Measurements from ENCODE around the gene INSL4. TPM values are rescaled to one million over a fixed set of nuclear protein-coding genes. Genes with fewer than 3 reads are reported as not detected.

The INSL4 gene
- total and polyA plus RNA-seq, 2 of the 8 experiments (the other 6 are each of a cell fraction or from before 2014, with no cell fraction given), result not detected

DNA sequence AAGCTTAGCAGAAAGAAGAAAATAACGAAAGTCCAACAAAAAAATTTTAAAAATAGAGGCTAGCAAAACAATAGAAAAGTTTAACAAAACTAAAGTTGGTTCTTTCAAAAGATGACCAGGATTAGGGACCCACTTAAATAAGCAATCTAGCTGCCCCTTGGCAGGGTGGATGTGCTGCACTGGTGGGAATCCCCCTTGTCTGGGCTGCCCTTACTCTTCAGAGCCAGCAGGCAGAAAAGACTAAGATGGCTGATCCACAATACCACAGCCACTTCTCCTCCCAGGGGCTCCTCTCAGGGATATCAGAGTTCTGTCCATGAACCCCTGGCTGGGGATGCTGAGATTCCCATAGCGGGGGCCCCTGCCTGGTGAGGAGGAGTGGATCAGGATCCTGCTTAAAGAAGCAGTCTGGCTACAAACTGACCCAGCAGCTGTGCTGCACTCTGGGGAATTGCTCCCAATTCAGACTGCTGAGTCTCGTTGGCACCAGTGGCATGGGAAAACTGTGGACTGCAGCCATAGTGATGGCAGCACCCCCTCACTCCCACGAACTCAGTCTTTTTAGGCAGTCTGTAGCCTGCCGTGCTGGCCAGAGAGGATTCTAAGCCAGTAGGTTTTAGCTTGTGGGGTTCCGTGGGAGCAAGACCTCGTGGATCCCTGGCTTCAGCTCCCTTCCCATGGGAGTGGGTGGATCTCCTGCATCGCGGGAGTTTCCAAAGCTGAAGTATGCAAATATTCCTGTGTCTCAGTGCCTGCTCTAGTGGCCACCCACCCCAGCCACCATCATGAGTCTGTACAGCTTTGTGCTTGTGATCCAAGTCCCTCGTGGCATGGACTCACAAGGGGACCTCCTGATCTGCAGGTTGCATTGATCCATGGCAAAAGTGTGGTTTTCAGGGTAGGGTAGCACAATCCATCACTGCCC lies 42.9 kb upstream of the INSL4 start (continued):
- TF ChIP-seq, protein P1, sequence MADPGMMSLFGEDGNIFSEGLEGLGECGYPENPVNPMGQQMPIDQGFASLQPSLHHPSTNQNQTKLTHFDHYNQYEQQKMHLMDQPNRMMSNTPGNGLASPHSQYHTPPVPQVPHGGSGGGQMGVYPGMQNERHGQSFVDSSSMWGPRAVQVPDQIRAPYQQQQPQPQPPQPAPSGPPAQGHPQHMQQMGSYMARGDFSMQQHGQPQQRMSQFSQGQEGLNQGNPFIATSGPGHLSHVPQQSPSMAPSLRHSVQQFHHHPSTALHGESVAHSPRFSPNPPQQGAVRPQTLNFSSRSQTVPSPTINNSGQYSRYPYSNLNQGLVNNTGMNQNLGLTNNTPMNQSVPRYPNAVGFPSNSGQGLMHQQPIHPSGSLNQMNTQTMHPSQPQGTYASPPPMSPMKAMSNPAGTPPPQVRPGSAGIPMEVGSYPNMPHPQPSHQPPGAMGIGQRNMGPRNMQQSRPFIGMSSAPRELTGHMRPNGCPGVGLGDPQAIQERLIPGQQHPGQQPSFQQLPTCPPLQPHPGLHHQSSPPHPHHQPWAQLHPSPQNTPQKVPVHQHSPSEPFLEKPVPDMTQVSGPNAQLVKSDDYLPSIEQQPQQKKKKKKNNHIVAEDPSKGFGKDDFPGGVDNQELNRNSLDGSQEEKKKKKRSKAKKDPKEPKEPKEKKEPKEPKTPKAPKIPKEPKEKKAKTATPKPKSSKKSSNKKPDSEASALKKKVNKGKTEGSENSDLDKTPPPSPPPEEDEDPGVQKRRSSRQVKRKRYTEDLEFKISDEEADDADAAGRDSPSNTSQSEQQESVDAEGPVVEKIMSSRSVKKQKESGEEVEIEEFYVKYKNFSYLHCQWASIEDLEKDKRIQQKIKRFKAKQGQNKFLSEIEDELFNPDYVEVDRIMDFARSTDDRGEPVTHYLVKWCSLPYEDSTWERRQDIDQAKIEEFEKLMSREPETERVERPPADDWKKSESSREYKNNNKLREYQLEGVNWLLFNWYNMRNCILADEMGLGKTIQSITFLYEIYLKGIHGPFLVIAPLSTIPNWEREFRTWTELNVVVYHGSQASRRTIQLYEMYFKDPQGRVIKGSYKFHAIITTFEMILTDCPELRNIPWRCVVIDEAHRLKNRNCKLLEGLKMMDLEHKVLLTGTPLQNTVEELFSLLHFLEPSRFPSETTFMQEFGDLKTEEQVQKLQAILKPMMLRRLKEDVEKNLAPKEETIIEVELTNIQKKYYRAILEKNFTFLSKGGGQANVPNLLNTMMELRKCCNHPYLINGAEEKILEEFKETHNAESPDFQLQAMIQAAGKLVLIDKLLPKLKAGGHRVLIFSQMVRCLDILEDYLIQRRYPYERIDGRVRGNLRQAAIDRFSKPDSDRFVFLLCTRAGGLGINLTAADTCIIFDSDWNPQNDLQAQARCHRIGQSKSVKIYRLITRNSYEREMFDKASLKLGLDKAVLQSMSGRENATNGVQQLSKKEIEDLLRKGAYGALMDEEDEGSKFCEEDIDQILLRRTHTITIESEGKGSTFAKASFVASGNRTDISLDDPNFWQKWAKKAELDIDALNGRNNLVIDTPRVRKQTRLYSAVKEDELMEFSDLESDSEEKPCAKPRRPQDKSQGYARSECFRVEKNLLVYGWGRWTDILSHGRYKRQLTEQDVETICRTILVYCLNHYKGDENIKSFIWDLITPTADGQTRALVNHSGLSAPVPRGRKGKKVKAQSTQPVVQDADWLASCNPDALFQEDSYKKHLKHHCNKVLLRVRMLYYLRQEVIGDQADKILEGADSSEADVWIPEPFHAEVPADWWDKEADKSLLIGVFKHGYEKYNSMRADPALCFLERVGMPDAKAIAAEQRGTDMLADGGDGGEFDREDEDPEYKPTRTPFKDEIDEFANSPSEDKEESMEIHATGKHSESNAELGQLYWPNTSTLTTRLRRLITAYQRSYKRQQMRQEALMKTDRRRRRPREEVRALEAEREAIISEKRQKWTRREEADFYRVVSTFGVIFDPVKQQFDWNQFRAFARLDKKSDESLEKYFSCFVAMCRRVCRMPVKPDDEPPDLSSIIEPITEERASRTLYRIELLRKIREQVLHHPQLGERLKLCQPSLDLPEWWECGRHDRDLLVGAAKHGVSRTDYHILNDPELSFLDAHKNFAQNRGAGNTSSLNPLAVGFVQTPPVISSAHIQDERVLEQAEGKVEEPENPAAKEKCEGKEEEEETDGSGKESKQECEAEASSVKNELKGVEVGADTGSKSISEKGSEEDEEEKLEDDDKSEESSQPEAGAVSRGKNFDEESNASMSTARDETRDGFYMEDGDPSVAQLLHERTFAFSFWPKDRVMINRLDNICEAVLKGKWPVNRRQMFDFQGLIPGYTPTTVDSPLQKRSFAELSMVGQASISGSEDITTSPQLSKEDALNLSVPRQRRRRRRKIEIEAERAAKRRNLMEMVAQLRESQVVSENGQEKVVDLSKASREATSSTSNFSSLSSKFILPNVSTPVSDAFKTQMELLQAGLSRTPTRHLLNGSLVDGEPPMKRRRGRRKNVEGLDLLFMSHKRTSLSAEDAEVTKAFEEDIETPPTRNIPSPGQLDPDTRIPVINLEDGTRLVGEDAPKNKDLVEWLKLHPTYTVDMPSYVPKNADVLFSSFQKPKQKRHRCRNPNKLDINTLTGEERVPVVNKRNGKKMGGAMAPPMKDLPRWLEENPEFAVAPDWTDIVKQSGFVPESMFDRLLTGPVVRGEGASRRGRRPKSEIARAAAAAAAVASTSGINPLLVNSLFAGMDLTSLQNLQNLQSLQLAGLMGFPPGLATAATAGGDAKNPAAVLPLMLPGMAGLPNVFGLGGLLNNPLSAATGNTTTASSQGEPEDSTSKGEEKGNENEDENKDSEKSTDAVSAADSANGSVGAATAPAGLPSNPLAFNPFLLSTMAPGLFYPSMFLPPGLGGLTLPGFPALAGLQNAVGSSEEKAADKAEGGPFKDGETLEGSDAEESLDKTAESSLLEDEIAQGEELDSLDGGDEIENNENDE (IDR thresholded peaks at IDR 0.05; ENCODE audit: insufficient replicate concordance, low read length), result no peak
- TF ChIP-seq FOSL1 (IDR thresholded peaks at IDR 0.05; ENCODE audit: insufficient read depth, low read depth, low read length), result no peak
- no peak for TF ChIP-seq RNF2 (IDR thresholded peaks at IDR 0.05; ENCODE audit: borderline replicate concordance, low read depth, low read length, missing control alignments, poor library complexity, severe bottlenecking)
- TF ChIP-seq NANOG (IDR thresholded peaks at IDR 0.05; ENCODE audit: insufficient read depth, low read depth, low read length, poor library complexity, severe bottlenecking), result no peak
- TF ChIP-seq POLR2AphosphoS5 (IDR thresholded peaks at IDR 0.05; ENCODE audit: low read depth, low read length), result no peak
